NCI-H1417 (cell line): ENCODE results near the gene LMBR1.
"Not testable (repeated sequence)": the region's sequence is repeated elsewhere in the genome, so short reads cannot be mapped to it uniquely, and the experiment has no call there.

ENCODE experiments used
- DNase-seq, 3 experiments: peaks; one replicate each; lab custom pipeline; 2025; lab: John Stamatoyannopoulos, UW

The LMBR1 gene

DNA sequence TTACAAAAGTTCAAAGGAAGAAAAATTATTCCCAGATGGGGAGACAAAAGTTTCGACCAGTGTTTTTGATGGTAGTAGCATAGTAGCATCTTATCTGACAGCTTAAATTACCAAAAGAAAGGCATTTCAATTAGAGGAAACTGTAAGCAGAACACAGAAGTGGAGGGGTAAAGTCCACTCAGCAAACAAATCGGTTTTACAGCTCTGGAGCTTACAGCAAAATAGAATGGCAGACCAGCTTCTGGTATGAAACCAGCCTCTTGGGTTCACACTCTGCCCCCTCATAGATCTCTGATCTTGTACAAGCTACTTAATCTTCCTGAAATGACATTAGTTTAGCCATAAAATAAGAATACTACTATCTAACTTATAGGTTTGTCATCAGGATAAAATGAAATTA, 133.8 kb downstream of the LMBR1 start:
- no peak for DNase-seq

DNA sequence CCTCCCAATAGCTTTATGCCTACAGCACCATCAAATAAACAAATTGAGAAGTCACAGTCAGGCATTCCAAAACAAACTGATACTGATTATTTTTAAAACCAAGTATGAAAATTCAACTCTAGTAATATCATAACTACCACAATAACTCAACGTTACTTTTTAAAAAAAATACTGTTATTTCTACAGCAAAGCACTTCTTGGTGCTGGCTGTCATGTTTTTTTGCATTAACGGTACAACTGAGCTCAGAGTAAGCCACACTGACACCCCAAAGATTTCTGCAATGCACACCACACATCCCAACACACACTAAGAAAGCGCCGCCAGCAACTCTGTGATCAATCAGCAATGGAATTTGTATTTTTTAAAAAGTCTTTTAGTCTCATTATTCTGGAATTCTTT, 138.8 kb downstream of the LMBR1 start:
- no peak for DNase-seq

DNA sequence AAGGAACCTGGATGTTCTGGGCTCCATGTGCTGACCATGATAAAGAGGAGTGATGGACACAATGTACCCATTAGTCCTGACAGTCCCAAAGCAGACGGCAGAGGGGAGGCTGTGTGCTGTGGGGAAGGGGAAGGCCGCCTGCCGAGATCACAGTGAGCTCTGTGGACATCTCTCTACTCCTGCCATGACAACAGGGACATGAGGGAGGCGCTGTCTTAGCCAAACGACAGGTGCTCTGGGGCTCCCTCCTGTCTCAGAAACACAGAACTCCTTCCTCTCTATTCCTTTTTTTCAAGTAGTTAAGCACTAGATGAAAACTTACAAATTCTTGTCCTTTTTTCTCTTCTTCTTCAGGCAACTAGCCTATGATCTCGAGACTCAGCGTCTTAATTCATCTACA, 139.4 kb downstream of the LMBR1 start:
- no peak for DNase-seq

DNA sequence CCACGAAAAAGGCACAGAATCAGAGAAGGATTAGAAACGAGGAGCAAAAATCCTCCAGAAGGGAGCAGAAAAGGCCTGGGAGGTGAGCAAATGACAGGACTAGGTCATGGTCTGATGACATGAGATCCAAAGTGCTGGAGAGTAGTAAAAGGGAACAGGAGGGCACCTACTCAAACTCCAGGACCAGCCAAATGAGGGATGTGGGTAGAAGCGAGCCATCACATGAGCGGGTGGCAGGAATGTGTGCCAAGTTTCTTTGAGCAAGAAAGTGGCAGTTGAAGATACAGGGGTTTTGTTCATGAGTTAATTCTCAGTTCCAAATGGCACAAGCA, 139.8 kb downstream of the LMBR1 start:
- no peak for DNase-seq

DNA sequence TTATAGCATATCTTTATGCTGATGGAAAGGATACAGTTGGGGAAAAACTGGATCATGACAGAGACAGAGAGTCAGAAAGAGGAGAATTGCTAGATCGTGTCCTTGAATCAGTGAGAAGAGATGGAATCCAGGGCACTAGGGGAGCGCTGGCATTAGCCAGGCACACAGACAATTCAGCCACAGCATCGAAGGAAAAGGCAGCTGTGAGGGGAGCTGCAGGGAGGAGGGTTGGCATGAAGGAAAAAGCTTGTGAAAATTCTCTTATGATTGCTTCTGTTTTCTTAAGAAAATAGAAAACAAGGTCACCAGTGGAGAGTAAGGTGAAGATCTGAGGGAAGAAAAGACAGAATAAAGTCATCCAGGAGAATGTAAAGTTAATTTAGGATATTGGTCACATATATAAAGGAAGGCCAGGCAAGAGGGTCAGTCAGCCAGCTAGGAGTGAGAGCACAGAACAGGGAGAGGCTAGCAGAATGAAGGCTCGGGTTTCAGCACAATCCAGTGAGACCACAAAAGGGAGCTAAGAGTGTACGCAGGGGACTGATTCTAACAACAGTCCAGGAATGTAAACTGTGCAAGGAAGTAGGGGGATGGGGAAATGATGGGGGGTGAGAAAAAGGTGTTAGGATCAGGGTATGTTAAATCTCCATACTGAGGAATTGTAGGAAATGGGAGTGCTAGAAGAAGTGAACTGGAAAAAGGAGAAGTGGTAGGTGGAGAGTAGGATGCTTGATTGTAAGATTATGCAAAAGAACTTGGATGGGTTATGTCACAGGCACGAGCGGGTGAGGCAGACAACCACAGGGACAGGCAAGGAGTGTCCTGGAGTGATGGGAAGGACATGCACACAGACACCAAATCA, 140.4 kb downstream of the LMBR1 start:
- DNase-seq = no peak

DNA sequence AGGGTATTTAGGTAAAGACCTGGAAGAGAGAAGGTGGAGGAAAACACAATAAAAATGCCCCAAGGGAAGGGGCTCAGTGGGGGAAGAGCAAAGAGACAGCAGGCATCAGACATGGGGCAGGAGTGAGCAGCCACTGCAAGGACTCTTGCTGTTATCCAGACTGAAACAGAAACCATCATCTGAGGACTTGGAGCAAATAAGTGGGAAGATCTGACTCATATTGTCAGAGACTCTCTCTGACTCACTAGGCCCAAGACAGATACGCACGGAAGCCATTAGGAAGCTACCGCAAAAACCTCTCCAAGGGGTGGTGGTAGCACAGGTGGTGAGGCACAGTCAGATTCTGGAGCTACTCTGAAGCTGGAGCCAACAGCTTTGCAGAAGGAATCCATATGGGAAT, 141.7 kb downstream of the LMBR1 start:
- DNase-seq = no peak

DNA sequence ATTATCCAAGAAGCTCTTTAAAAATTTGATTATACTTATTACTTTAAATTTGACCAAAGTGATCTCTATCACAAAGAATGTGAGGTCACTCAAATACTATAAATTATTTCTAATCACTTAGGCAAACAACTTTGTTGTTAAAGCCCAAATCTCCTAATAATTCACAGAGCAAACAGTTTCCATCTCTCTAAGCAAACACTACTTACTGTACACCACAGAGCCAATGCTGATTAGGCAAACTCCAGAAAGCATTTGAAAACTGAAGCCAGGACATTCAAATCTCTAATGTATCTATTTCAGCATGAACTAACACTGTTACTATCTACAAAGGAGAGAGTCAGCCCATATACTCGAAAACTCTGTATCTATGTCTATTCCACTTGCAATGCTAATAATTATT, 145.3 kb downstream of the LMBR1 start:
- peak in 1 of 3 experiments; percentile 73 for DNase-seq

DNA sequence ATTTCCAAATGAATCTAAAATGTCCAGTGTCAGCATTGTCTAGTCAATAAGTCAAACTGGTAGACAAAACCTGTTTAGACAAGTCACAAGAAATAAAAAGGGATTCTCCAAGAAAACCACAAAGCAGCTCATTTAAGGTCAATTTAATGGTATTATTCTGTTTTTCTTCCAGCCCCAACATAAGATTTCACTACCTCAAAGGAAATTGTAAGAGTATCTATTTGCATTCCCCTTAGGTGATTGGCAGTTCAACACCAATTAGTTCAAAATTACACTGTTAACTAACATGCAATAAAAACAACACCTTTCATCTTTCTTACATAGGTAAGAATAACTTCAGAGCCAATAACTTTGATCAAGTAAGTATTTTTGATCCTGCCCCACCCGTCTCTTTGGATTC, 146.1 kb downstream of the LMBR1 start:
- peak in 1 of 3 experiments; percentile 32 for DNase-seq

DNA sequence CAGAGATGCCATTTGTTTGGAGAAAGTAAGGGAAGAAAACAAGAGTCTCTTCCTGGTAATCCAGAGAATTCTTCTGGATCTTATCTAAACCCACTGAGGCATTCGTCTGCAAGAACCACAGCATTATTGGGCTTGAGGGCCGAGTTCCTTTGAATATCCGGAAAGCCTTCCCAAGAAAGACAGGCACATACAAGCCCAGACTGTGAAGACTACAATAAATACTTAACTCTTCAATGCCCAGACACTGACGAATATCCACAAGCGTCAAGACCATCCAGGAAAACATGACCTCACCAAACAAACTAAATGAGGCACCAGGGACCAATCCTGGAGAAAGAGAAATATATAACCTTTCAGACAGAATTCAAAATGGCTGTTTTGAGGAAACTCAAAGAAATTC, 153.4 kb downstream of the LMBR1 start:
- no peak for DNase-seq

DNA sequence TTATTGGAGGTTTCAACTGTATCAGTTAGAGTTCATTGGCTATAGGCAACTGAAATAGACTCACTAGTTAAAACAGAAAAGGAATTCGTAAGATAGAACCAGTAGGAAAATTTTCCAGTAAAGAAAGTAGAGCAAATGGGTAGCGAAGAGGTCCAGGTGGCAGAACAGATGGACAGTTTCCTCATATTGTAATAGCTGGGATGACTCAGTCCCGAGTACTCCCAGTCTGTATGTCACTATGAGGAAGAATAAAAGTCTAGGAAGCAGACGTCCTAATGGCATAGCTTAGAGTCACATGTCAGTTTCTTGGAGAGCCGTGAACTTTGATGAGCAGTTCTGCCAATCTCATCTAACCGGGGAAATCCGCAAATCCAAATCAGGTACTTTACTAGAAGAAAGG, 157.1 kb downstream of the LMBR1 start:
- no peak for DNase-seq

DNA sequence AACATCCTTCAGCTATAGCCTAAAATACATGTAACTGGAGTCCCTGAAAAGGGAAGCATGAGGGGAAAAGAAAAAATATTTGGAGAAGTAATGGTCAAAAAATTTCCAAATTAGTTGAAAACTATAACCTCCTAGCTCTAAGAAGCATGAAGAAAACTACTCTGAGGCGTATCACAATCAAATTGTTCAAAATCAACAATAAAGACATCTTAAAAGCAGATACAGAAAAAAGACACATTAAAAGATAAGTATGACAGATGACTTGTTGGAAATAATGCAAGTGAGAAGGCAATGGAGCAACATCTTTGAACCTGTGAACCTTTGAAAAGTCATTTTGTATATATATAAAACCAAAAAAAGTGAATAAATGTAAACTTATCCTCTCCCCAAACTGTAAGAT, 159.3 kb downstream of the LMBR1 start:
- no peak for DNase-seq

DNA sequence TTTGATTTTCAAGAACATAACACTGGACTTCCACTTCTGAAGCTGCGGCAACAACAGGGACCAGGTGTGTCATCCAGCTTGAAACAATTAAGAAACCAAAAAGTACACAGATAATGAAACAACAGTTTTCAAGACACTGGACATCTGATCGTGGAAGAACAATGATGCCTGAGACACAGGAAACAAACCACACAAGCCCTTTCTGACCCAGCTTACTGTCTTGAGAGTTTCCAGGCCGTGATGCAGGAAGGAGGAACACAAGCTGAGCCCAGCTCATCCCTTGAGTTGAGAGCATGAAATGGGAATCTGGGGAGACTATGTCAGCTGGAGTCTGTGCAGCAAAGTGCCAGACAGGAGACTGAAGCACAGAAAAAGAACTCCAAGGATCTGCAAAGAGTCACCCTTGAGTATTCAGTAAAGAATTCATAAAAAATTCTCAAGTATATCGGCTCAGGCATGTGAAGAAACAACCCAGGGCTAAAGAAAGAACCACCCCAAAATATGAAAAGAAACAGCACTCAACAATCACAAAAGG, 160.8 kb downstream of the LMBR1 start:
- no peak for DNase-seq

DNA sequence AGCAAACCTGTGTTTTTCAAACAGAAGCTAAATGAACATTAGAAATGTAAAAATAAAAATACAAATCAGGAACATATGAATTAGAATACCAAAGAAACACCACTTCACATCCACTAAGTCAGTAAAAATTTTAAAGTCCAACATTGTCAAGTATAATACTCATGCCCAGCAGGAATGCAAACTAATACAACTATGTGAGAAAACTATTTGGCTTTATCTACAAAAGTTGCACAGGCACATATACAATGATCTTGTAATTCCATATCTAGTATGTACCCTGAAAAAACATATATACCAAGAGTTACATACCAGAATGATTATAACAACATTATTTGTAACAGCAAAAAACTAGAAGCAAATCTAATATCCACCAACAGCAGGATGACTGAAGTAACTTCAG, 161.3 kb downstream of the LMBR1 start:
- DNase-seq = no peak

DNA sequence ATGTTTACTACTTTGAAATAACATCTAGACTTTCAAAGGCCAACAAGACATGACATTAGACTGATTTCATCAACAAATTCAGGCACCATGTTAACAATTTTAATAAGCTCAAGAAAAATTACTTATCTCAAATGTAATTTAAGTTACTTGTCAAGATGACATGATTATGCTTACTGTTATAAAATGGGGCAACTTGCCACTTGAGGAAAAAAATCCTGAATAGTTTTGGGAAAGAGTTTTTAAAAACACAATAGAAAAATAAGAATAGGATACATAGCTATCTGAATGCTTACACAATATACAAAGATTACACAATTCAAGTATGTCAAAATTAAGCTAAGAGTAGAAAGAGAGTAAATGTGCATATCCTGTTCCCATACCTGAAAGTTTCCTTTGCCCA, 167.0 kb downstream of the LMBR1 start:
- no peak for DNase-seq

DNA sequence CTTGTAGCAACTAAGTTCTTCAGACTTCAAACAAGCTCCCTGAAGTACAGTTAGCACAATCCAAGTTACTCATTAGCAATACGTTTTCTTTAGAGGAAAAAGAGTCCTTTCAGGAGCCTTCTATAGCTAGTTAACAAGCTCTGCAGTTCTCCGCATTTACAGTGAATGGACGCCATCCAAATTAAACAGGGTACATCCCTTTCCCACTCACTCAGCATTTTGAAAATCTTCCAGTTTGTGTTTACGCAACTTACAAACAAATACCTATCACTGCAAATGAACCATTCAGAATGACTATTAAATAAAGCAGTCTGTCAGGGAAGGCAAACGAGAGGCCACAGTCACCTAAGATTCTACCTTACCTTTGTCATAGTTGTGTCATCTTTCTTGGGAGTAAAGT, 167.9 kb downstream of the LMBR1 start:
- DNase-seq = no peak

DNA sequence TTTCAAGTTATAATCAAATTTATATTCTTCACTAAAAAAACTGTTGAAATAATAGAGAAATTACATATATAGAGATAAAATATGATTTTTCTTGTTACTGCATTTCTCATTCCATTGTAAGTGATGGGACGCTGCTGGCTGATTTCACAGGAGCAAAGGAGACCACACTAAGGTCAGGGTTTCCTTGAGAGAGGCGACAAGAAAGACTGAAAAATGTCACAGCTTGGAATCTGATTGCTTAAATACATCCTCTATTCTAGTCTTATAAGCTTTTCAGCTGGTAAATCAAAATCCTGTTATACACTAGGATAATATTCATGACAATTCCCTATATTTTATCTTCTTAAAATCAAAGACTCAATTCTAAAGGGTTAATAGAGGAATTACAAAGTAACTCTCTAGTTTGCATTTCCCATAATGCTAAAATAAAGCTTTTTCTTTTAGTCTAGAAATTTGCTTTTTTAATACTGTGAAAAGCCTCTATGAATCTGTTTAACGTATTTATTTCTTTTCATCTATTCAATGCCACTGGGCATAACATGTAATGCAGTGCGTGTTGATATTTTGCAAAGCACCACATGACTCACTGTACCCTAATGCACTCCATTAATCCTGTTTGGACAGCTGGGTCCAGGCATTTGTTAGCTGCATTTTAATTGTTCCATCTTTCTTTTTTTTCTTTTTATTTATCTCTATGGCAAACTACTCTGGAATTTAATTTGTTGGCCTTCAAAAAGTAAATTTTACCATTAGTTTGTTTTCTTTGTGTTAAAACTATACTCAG, 170.7 kb downstream of the LMBR1 start:
- DNase-seq = peak in 2 of 3 experiments; percentile 56 to 91

DNA sequence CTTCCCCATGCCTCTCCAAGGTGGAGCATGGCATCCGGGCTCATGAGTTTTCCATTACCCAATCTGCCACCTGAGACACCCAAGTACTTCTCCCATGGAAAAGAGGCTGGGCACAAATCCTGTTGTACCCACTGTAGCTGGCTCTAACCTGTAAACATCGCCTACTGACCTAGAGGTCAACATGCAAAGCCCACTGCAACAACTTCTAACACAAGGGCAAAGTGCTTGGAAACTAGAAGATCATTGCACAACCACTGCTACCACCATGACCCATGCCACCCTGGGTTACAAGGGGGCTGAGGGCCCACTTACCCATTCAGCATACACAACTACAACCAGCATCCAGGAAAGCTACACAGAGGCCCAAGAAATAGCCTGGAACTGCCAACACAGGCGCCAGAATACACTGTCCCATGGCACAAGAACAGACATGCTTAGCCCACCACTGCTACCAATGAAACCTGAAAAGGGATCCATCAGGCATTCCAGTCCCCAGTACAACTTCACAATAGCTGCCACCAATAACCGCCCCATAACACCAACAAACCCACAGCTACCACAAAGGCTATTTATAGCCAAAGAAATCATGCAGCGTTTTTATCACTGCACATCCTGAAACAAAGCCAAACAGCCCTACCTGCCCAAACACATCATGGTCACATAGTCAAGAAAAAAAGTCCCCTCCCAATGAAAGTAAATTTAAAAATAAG, 189.1 kb downstream of the LMBR1 start:
- no peak for DNase-seq

DNA sequence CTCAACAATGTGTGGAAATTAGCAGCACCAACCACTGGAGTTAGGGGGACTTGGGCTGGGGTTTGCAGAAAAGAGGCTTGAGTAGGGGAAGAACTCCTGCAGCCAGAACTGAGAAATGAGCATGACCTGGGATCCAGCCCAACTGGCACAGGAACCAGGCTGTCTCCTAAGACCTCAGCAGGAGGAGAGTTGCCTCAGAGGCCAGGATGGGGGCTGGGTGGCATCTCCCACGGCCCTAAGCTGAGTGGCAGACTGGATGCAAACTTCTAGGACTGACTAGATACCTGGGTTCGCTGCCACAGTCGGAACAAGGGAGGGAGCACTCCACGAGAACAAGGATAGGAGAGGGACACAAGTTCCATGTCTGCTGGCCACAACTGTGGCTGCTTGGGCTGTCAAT, 189.8 kb downstream of the LMBR1 start:
- DNase-seq = no peak

DNA sequence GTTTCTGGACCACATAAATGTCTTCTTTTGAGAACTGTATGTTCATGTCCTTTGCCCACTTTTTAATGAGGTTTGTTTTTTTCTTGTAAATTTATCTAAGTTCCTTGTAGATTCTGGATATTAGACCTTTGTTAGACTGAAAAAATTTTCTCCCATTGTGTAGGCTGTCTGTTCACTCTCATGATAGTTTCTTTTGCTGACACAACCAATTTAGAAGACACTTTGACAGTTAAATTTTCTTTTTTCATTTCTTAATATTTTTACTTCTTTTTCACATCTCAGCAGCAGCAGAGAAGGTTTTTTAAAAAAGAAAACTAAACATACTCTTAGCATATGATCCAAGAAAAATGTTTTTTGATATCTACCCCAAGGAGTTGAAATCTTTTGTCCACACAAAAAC, 190.6 kb downstream of the LMBR1 start:
- no peak for DNase-seq

DNA sequence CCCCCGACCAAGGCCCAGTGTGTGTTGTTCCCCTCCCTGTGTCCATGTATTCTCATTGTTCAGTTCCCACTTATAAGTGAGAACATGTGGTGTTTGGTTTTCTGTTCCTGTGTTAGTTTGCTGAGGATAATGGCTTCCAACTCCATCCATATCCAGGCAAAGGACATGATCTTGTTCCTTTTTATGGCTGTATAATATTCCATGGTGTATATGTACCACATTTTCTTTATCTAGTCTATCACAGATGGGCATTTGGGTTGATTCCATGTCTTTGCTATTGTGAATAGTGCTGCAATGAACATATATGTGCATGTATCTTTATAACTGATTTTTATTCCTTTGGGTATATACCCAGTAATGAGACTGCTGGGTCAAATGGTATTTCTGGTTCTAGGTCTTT, 191.2 kb downstream of the LMBR1 start:
- not testable (repeated sequence) for DNase-seq

DNA sequence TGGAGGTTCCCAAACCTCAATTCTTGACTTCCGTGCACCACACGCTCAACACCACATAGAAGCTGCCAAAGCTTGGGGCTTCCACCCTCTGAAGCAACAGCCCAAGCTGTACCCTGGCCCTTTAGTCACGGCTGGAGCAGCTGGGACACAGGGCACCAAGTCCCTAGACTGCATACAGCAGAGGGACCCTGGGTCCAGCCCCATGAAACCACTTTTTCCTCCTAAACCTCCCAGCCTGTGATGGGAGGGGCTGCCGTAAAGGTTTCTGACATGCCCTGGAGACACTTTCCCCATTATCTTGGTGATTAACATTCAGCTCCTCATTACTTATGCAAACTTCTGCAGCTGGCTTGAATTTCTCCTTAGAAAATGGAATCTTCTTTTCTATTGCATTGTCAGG, 194.5 kb downstream of the LMBR1 start:
- not testable (repeated sequence) for DNase-seq

DNA sequence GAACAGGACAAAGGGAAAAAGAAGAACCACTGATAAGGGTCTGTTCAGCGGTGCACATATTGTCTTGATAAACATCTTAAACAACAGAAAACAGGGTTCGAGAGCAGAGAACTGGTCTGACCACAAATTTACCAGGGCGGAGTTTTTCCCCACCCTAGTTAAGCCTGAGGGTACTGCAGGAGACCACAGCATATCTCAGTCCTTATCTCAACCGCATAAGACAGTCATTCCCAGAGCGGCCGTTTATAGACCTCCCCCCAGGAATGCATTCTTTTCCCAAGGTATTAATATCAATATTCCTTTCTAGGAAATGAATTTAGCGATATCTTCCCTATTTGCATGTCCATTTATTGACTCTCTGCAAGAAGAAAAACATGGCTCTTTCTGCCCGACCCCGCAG, 195.7 kb downstream of the LMBR1 start:
- not testable (repeated sequence) for DNase-seq

DNA sequence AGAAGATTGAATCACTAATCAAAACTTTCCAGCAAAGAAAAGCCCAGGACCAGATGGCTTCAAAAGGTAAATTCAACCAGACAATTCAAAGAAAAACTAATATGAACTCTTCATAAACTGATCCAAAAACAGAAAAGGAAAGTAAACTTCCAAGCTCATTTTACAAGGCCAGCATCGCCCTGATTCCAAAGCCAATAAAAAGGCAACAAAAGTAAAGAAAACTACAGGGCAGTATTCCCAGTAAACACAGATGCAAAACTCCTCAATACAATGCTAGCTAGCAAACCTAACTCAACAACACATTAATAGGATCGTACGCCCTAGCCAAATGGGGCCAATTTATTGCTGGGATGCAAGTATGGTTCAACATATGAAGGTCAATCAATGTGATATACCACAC, 199.4 kb downstream of the LMBR1 start:
- DNase-seq = no peak
